IPS DF 4.7 (cell line): ENCODE results near the gene GORASP2.
A peak's percentile ranks its signal among the peaks of the same experiment; 100 is the strongest.
"Not testable (repeated sequence)": the region's sequence is repeated elsewhere in the genome, so short reads cannot be mapped to it uniquely, and the experiment has no call there.

Experiments
- DNase-seq: peaks from one replicate; pipeline ENCODE4 v3.0.0-alpha.2; 2013; ENCODE audit warnings: low spot score; ENCODE audit errors: extremely low read depth

GORASP2 gene

DNA sequence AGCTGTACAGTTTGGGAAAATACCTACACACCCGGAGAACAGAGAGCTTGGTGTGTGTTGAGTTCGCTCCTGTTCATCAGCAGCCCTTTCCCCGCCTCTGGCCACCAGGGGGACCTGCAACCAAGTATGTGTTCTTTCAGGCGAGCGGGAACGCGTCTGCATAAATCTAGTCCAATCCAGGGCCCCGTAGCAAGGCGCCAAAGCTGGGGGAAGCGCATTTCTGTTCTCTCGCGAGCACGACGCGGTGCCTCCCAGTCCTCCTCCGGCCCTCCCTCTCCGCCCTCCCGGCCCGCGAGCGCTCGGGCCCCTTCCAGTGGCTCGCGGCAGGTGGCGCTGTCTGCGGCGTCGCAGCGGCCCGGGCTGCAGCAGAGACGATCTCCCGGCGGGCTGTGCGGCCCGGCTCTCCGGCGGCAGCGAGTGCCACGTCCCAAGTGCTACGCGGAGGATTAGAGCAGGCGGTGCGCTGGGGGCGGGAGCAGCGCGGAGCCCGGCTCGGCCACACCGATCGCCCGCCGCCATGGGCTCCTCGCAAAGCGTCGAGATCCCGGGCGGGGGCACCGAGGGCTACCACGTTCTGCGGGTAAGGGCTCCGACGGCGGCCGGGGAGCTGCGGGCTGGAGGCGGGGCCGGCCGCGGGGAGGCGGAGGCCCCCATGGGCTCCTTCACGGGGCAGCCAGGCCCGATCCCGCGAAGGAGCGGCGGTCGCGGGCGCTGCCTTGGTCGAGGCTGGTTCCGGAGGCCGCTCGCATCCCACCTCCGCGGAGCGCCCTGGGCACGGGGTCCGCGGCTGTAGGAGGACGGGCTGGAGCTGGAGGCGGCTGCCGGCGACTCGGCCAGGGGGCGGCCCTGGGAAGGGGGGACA is at the start of gene GORASP2:
Gene GORASP2, plus strand, starts transcription at position 430 of the 862 bp plus-strand sequence. Its CDS starts 88 bp downstream, at position 518.
- peak; percentile 98 for DNase-seq

DNA sequence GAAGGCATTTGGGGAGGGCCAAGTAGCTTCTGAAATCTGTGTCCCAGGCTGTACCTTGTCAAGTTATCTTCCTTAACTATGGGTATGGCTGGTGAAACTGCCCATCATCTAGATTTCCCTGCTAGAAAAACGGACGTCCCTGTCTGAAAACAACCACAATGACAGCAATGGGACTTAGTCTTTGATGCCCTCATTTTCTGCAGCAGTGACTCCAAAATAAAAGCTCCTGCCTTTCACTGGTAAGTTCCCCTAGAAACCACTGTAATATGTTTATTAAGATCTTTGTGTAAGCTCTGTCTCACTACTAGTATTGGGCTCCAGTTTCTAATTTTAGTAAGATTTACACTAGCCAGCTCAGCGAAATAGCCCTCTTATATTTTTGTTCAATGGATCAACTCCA is 47.2 kb upstream of the GORASP2 start:
- no peak for DNase-seq

DNA sequence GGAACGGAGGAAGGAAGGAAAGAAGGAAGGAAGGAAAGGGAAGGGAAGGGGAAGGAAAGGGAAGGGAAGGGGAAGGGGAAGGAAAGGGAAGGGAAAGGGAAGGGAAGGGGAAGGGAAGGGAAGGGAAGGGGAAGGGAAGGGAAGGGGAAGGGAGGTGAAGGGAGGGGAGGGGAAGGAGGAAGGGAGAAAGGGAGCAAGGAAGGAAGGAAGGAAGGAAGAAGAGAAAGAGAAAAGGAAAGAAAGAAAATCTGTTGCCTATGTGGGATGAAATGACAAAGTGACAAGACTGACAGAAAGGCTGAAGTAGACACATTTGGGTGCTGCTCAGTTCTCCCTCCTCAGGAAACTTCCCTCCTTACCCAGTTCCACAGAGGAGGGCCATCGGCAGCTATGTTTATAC is 46.3 kb upstream of the GORASP2 start:
- DNase-seq = no peak

DNA sequence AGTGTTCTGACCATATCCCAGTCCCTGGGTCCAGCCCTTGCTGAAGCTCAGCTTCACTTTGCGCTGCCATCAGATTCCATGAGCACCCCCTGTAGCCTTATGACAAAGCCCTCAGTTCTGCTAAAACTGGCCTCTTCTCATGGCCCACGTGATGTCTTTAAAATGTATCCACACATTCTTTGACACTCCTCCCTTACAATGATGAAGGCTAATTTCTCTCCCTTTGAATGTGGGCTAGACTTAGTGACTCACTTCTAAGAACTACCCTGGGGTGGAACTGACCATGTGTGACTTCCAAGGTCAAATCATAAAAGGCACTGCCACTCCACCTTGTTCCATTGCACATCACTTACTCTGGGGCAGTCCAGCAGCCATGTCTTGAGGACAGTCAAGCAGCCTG is 45.4 kb upstream of the GORASP2 start:
- DNase-seq = no peak

DNA sequence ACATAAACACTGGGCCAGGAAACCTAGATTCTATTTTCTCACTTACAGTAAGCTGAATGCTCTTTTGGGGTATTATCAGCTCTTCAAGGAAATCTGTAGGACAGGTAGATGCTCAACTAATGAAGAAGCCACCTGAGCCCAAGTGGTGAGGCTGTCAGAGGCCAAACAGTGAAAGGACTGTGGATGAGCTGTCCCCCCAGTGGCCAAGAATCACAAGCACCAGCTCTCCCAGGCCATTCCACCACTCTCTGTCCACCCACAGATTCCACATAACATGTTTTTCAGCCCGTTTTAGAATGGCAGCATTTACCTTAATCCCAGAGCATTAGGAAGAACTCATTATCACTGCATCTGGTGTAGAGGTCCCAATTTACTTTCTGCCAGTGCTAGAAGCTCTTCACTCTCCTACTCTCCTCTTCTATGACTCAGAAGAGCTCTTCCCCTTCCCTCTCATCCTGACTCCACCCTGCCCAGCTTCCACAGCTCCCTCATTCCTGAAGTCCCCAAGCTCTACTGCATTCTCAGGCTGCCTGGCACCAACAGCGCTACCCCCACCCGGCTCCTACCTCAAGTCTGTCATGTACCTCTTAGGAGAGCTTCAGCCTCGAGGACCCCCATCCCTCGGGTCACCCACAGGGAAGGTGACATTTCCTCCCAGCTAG is 43.8 kb upstream of the GORASP2 start:
- DNase-seq = no peak

DNA sequence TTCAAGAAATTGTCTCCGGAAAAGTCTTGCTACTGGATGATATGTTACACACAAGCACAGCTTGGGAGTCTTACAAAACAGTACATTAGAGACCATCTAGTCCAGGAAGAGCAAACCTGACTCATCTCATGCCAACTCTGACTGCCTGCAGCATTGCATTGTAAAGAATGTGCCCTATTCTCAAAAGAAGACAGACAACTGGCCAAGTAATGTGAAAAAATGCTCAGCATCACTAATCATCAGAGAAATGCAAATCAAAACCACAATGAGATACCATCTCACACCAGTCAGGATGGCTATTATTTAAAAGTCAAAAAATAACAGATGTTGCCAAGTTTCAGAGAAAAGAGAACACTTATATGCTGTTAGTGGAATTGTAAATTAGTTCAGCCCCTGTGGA is 42.7 kb upstream of the GORASP2 start:
- no peak for DNase-seq

DNA sequence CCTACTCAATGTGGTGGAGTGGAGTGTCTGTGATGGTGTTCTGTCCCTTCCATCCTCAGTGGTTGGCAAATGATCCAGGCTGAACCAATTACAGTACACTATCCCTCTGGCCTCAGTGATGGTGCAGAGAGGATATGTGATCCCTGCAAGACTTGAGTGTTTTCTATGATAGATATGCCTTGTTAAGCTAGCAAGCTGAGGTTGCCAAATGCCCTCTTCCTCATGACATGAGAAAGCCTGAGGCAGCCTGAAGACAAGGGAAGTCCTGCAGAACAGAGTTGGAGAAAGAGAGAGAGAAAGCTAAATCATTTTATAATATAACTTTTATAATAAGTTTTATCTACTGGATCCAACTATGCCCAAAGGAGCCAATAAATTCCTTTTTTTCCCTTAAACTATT is 41.6 kb upstream of the GORASP2 start:
- DNase-seq = no peak

DNA sequence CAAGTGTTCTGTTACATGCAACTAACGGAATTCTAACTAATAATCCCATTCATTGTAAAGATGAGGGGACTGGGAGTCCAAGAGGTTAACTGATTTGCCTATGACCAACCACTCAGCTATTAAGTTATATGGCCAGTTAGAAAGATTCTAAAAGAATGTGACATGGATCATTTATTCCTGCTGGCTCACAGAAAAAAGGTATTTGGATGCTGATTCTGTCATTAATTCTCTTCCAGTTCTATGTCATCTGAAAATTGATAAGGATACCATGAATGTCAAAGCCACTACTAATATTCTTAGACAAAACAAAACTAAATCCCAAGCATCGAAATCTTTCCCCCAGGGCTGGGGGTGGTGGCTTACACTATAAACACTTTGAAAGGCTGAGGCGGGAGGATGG is 41.2 kb upstream of the GORASP2 start:
- no peak for DNase-seq

DNA sequence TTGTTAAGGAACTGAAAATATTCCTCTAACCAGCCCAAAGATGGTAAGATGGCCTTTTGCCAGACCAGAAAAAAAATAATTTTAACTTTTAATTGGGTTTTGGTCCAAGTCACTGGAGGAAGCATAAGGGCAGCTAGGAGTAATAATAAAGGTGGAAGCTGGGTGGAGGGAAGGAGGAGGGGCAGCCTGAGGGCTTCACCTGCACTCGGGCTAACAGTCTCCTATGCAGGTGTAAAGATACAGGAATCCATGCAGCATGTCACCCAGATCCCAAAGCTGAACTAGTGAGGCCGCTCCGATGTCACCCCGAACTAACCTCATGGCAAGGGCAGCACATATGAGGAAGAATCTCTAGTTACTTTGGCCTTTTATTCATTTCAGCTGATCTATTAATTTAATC is 37.2 kb upstream of the GORASP2 start:
- DNase-seq = no peak

DNA sequence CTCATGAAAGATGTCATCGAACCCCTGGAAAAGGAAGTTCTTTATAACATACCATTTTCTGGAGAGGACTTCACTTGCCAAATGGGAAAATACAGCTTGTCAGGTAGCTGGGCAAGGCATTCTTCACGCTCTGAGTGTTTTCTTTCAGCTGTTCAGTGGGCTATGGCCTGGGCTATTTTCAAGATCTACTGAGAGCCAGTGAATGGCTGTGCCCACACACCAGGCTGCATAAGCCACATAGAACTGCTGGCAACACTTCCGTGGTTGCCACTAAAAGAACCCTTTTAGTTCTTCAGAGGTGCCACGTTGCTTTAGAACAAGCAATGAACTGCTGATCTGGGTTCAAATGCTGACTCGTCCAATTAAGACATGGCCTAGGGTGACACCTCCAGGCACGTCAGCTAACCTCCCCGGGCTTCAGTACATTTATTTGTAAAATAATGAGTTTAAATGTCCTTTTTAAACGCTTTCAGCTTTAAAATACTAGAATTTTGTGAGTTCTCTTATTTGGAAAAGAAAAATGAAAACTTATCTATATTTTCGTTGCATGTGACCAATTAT is 36.6 kb upstream of the GORASP2 start:
- no peak for DNase-seq

DNA sequence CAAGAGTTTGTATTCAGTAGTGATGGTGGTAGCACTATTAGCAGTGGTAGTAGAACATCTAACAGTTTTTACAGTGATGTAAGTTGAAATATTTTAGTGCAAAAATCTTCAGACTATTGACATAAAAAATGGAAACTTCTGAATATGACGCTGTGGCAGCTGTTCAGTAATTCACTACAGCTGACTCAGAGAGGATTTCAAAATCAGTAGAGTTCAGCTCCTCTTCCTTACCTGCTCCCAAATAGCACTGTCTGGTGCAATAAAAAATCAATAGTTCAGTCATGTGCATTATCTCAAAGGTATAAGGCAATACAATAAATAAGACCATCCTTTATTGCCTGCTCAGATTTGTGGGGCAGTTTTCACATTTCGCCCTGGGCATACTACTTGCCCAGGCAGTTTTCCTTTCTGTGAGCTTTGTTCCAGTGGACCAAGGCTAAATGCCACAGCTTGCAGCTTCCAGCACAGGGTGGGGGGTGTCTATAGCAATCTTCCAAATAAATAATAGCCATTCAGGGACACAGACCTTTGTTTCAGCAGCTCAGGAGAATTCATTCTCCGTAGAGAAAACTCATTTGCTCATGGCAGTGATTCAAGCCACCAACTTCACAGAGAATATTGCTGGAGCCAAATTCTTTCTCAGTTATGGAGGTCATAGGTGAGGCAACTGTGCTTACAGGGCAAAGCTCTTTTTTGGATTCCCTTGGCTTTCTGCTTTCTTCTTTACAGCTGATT is 33.9 kb upstream of the GORASP2 start:
- no peak for DNase-seq

DNA sequence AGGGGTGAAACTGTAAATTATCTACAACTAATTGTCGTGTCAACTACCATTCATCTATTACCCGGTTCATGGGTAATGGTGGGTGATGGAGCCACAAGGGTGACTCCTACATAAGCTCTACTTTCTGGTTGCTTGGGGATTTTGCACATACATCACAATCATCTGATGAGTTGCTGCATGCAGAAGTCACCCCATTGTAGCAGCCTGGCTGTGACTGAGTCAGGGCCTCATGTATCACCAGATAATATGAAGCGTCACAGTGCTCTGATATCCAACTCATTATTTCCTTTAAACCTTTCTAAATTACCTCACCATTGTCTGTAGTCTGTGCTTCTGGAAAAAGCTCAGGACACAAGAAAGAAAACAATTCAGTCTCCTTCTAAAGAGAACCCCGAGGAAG is 32.4 kb upstream of the GORASP2 start:
- no peak for DNase-seq

DNA sequence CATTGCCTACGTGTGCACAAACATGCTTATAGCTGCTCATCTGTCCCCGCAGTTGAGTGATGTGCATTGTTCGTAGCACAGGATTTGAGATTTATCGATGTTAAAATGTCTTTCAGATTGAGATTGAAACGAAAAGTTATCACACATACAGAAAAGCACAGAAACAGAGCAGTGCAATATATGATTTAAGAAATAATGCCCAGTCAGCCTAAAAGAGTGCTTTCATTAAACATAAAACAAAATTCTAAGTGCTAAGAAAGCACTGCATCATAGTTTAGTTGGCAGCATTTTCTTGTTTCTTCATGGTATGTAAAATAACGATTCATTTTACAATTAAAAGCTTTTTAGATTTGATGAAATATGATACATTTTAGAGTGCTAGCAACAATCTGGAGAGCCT is 31.9 kb upstream of the GORASP2 start:
- DNase-seq = no peak

DNA sequence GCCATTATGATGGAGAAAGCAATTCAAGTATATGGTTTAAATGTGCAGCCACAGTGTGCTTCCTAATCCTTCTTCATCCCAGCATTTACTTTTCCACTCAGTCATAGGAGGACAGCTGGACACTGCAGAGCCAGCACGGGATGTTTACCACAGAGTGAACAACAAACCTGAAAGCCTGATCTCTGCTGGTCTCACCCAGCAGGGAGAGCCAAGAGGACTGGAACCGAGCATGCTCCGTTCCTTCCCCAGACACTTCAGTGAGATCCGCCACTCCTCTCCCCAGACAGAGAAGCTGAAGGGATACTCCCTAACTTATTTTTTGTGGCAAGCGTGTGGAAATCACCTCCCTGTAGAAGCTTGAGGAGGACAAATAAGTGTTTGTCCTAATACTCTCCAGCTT is 23.2 kb upstream of the GORASP2 start:
- no peak for DNase-seq

DNA sequence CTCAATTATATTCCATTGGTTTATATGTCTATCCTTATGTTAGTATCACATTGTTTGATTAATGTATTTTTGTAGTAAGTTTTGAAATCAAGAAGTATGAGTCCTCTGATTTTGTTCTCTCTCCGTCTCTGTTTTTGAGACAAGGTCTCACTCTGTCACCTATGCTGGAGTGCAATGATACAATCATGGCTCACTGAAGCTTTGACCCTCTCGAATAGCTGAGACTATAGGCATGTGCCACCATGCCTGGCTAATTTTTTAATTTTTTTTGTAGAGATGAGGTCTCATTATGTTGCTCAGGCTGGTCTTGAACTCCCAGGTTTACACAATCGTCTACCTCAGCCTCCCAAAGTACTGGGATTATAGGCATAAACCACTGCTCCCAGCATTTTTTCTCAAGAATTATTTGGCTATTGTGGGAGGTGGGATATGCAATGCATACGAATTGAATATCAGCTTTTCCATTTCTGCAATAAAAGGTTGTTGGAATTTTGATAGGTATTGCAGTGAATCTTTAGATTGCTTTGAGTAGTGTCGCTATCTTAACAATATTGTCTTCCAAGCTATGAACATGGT is 17.7 kb upstream of the GORASP2 start:
- no peak for DNase-seq

DNA sequence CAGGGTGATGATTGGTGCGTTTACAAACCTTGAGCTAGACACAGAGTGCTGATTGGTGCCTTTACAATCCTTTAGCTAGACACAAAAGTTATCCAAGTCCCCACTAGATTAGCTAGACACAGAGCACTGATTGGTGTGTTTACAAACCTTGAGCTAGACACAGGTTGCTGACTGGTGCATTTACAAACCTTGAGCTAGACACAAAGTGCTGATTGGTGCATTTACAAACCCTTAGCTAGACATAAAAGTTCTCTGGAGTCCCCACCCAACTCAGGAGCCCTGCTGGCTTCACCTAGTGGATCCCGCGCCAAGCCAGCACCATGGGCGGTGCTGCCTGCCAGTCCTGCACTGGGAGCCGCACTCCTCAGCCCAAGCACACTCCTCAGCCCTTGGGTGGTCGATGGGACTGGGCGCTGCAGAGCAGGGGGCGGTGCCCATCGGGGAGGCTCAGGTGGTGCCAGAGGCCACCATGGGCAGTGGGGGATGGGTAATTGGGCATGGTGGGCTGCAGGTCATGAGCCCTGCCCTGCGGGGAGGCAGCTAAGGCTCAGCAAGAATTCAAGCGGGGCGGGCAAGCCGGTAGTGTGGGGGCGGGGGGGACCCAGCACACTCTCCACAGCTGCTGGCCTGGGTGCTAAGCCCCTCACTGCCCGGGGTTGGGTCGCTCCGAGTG is 13.9 kb upstream of the GORASP2 start:
- DNase-seq = not testable (repeated sequence)

DNA sequence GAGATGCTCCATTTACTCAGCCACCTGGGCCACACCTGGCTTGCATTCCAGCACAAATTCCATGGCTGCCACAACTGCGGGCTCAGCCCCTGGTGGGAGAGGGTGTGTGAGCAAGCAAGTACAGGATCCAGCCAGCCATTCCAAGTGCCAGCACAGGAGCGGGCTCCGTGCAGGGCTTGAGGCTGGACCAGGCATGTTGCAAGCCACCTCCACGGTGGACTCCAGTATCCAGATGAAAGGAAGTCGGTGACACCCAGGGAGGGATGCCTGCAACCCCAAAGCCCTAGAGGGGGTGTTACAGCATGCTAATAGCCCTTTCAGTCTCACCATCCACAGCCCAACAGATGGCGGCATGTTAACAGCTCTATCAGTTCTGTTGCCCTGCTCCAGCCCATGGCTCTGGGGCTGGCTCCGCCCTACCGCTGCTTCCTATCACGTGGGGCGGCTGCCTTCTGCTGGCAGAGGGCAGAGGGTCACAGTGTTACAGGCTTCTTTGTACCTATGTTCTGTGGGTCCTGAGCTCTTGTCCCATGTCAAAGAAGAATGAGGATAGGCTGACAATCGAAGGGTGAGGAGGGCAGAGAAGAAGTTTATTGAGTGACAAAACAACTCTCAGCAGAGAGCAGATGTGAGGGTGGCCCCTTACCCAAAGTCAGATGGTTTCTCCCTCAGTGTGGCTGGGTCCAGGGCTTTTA is 11.7 kb upstream of the GORASP2 start:
- DNase-seq = no peak

DNA sequence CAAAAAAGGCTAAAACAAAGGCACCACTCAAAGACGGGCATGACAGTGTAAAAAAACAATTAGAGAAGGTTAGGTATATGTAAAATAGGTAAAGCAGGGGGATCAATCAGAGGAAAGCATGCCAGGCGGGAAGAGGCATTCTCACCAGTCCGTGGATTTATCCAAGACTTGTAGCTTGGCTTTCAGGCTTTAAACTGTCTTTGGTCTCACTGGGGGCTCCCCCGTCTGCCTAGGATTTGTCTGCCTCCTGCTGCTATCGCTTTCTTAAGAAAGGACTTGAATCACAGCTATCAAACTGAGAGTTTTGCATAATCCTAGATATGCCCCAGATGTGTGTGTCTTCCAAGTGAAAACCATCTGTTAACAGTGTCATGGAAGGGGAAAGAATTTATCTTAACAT is 11.1 kb upstream of the GORASP2 start:
- DNase-seq = no peak

DNA sequence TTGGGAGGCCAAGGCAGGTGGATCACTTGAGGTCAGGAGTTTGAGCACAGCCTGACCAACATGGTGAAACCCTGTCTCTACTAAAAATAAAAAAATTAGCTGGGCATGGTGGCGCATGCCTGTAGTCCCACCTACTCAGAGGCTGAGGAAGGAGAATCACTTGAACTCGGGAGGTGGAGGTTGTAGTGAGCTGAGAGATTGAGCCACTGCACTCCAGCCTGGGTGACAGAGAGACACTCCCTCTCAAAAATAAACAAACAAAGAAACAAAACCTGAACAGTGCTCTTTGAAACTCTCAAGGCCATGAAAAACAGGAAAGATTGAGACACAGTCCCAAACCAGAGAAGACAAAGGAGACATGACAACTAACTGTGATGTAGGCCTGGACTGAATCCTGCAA is 7.2 kb upstream of the GORASP2 start:
- not testable (repeated sequence) for DNase-seq
